Activated effector memory CD4-positive, alpha-beta T cell treated with anti-CD3 and anti-CD28 coated beads, Interleukin-2, amount 50 U/mL, for 16 hours (primary cell): Measurements from ENCODE around the gene OAS3.
A peak's percentile ranks its signal among the peaks of the same experiment; 100 is the strongest.

ENCODE experiments used
- DNase-seq: peaks from one replicate; pipeline ENCODE4 v3.0.0-alpha.2; 2020

Gene OAS3

GRCh38 chr12:112962561-112962960 lies 24.3 kb downstream of the OAS3 start:
- no peak for DNase-seq

DNA sequence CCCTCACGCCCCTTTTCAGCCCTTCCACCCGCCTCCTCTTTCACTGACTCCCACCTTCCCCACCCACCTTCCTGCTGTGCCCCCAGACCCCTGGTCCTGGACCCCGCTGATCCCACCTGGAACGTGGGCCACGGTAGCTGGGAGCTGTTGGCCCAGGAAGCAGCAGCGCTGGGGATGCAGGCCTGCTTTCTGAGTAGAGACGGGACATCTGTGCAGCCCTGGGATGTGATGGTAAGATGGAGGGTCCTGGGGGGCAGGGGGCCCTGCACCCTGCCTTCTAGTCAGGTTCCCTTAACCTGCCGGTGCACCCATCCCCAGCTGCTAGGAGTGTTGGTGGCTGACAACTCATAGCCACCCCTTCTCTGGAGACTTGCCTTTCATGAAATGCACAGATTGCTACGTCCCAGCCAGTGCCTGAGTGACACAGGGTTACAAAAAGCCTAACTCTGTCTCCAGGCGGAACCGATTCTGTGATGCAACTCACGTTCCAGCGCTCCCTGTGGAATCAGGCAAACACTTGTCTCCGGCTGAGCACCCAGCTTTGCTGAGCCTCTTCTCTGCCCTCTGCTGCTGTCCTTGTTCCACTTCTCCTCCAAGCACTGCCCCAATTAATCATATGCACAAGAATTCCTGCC lies 25.1 kb downstream of the OAS3 start:
- no peak for DNase-seq

GRCh38 chr12:112964067-112964670 lies 25.9 kb downstream of the OAS3 start:
- DNase-seq: no peak

DNA sequence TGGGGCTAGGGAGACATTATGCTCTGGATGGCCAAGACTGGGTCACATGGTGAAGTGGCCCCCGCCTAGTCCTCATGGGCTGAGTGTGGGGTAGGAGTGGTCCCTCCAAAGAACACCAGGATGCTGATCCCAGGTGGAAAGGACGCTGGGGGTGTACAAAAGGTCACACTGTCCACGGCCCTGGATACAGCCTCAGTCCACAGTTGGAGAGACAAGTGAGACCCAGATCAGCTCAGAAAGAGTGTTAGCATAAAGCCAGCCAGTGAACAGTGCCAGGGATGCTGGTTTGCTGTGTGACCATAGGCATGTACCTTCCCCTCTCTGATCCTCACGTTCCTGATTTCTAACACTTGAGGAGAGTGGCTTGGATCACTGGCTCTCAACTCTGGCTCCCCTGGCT lies 26.6 kb downstream of the OAS3 start:
- DNase-seq: no peak

DNA sequence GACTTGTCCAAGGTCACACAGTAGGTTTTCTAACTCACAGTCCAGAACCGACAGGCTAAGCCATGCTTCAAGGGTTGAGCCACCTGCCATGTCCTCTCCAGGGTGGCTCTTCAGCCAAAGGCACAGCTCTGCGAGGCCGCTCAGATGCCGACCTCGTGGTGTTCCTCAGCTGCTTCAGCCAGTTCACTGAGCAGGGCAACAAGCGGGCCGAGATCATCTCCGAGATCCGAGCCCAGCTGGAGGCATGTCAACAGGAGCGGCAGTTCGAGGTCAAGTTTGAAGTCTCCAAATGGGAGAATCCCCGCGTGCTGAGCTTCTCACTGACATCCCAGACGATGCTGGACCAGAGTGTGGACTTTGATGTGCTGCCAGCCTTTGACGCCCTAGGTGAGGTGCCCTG lies 27.4 kb downstream of the OAS3 start:
- no peak for DNase-seq

DNA sequence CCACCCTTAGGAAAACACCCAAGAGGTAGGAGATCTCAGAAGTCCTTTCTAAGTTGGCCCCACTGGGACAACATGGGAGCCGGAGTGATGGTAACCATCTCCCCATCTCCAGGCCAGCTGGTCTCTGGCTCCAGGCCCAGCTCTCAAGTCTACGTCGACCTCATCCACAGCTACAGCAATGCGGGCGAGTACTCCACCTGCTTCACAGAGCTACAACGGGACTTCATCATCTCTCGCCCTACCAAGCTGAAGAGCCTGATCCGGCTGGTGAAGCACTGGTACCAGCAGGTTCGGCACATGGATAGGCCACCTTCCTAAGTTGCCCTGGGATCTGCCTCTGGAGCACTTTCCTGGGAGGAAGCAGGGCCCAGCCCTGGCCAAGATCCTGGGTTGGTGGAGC lies 29.0 kb downstream of the OAS3 start:
- DNase-seq: no peak

DNA sequence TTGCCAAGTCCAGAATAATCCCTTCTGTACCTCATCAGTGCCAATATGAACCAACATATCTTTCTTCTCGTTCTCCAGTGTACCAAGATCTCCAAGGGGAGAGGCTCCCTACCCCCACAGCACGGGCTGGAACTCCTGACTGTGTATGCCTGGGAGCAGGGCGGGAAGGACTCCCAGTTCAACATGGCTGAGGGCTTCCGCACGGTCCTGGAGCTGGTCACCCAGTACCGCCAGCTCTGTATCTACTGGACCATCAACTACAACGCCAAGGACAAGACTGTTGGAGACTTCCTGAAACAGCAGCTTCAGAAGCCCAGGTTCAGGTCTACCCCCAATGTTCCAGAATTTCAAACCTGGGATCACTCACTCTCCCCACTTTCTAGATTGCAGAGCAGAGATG lies 29.6 kb downstream of the OAS3 start:
- DNase-seq: no peak

GRCh38 chr12:112969547-112970306 lies 31.5 kb downstream of the OAS3 start:
- DNase-seq: no peak

- no peak for DNase-seq
These were observed 32.1 kb downstream of the OAS3 start for GRCh38 chr12:112970391-112970790.

- no peak for DNase-seq
These were observed 33.0 kb downstream of the OAS3 start for GRCh38 chr12:112971248-112971647.

DNA sequence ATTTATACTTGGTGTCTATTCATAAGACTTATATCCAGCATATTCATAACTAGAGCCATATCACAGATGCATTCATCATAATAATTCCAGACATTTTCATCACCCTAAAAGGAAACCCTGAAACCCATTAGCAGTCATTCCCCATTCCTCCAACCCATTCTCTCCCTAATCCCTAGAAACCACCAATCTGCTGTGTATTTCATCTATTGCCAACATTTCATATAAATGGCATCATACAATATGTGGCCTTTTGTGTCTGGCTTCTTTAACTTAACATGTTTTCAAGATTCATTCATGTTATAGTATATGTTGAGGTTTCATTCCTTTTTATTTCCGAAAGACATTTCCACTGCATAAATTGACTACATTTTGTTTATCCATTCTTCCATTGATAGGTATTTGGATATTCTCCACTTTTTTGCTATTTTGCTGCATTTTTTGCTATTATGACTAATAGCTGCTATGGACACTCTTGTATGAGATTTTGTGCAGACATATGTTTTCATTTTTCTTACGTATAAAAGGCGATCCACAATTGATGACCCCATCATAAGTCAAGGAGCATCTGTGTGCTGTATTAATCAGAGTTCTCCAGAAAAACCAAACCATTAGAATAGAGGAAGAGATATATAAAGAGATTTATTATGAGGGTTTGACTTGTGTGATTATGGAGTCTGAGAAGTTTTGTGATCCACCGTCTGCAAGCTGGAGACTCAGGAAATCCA lies 34.9 kb downstream of the OAS3 start:
- no peak for DNase-seq

- DNase-seq: no peak
These were observed 35.6 kb downstream of the OAS3 start for GRCh38 chr12:112973818-112974231.

DNA sequence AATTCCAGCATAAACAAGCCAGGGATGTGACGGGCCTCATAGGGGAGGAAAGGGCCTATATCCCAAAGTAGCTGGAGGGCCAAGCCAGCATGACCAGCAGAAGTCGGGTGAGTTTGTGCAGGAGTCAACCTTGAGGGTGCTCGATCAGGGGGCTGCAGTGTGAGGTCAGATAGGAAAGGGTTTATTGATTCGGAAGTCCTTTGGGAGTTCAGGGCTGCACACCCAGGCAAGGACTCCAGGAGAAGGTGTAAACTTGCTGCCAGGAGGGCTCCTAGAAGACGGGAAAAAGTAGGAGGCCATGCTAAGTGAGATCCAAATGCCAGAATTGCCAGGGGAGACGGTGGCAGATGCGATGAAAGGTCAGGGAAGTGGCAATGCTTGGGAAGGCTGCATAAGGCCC lies 36.6 kb downstream of the OAS3 start:
- DNase-seq: no peak

DNA sequence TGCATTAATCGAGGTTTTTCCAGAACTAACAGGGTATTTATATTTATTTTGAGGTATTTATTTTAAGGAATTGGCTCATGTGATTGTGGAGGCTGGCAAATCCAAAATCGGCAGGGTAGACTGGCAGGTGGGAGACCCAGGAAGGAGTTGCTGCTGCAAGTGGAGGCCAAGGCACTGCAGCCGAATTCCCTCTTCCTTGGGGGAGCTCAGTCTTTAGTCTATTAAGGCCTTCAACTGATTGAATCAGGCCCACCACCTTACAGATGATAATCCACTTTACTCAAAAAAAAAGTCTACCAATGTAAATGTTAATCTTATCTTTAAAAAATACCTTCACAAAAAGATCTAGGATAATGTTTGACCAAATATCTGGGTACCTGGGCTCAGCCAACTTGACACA lies 38.9 kb downstream of the OAS3 start:
- no peak for DNase-seq

DNA sequence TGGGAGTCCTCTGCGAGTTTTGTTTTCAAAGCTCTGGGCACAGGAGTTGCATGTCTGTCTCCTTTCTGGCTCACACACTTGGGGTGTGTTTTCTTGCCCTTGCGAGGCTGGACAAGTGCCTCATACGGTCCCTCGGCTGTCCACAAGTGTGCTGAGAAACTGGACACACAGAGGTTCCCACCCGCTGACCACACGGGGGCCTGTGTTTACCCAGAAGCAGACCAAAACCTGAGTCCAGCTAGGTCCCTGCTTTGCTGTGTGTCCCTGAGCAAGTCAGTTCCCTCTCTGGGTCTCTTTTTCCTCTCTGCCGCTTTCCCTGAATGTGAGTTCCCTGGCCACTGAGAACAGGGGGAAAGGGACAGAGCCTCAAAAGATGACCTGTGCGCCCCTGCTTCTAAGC lies 39.4 kb downstream of the OAS3 start:
- DNase-seq: no peak

GRCh38 chr12:112978163-112979040 lies 40.1 kb downstream of the OAS3 start, which contains the start of gene OAS2:
TSS of gene OAS2 (plus strand) at chr12:112978519. CDS start at chr12:112978609, 90 bp downstream.
- DNase-seq: peak; percentile 90

DNA sequence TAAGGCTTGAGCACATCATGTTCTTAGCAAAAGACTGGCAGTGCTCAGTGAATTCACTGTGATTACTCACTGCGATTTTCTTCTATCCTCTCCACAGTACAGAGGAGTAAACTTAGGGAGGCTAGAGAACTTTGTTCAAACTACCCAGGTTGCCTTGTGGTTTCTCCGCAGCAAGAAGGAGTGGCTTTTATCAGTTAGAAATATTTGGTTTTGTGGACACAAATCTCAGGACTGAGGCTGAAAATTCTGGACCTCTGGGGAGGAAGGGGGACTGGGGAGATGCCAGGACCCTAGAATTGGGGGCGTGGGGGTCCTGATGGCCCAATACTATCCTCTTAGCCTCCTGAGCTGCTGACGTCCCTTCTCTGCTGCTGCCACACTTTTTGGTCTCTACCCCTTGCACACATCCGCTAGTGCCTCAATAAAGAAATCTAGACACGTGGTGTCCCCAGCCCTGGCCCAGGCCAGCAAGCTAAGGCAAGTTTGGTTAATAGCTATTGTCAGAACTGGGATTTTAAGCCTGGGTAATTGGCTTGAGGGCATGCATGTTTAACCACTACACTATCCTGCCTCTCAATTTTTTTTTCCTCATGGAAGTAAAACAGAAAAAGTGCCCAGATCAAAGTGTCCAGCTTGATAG lies 40.9 kb downstream of the OAS3 start:
- DNase-seq: peak; percentile 75

DNA sequence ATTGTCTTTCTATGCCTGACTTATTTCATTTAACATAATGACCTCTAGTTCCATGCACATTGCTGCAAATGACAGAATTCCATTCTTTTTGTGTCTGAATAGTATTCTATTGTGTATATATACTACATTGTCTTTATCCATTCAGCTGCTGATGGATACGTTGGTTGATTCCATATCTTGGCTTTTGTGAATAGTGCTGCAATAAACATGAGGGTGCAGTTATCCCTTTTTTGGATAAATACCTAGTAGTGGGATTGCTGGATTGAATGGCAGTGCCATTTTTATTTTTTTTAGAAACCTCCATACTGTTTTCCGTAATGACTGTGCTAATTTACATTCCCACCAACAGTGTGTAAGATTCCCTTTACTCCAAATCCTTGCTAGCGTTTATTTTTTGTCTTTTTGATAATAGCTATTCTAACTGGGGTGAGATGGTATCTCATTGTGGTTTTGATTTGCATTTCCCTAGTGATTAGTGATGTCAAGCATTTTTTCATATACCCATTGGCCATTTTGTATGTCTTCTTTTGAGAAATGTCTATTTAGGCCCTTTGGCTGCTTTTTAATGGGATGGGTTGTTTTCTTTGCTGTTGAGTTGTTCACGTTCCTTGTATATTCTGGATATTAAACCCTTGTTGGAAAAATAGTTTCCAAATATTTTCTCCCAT lies 42.4 kb downstream of the OAS3 start:
- no peak for DNase-seq

- DNase-seq: no peak
These were observed 47.5 kb downstream of the OAS3 start for GRCh38 chr12:112985642-112986290.

- no peak for DNase-seq
These were observed 48.1 kb downstream of the OAS3 start for GRCh38 chr12:112986291-112986800.

DNA sequence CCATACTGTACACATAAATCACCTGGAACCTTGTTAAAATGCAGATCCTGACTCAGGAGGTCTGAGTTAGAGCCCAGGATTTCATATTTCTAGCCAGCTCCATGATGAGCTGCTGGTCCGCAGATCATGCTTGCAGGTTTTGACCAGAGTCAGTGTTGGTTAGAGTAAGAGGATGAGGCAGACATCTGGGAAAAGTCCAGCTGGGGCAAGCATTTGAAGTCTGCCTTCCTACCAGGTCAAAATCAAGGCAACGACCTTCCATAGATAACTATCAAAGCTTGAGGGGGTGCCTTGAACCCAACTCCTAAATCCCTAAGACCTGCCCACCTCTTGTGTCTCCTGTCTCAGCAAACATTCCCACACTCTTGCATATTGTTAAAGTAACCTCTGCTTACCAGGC lies 49.3 kb downstream of the OAS3 start:
- DNase-seq: no peak
